Heart left ventricle (tissue), 16 donors: ENCODE measurements around the gene RYK. TPM values are rescaled to one million over a fixed set of nuclear protein-coding genes. Genes with fewer than 3 reads are reported as not detected.
"Not testable (repeated sequence)": the region's sequence is repeated elsewhere in the genome, so short reads cannot be mapped to it uniquely, and the experiment has no call there.

Experiments used
- ATAC-seq, 4 donors: fragments of 200-7000 bp; cut with Tn5 transposase; one replicate each; pipeline ENCODE4 v1.9.1; 2020 to 2022; ENCODE audit warnings: moderate library complexity in 4 of 4, mild to moderate bottlenecking in 3 of 4, moderate number of reproducible peaks in 1 of 4
- DNase-seq, 5 donors: peaks; one replicate each; pipeline ENCODE4 v3.0.0-alpha.2; 2020
- H3K27ac ChIP-seq, 12 donors: fragments of 200-600 bp; sonication (generic) in 4 of 12; one replicate each; pipeline versions ENCODE4 v1.5.0 to v1.8.0; 2016 to 2022; ENCODE audit warnings: mild to moderate bottlenecking in 2 of 12
- H3K27me3 ChIP-seq, 9 donors: fragments of 200-600 bp; sonication (generic) in 2 of 9; one replicate each; pipeline versions ENCODE4 v1.5.1 to v1.8.0; 2016 to 2022; ENCODE audit warnings: mild to moderate bottlenecking in 3 of 9
- H3K36me3 ChIP-seq, 9 donors: fragments of 200-600 bp; sonication (generic) in 2 of 9; one replicate each; pipeline versions ENCODE4 v1.5.0 to v1.8.0; 2018 to 2022; ENCODE audit warnings: mild to moderate bottlenecking in 2 of 9
- H3K4me1 ChIP-seq, 12 donors: fragments of 200-600 bp; sonication (generic) in 4 of 12; one replicate each; pipeline versions ENCODE4 v1.5.0 to v1.8.0; 2016 to 2022; ENCODE audit warnings: mild to moderate bottlenecking in 3 of 12
- H3K4me3 ChIP-seq, 12 donors: fragments of 200-600 bp; sonication (generic) in 4 of 12; one replicate each; pipeline versions ENCODE4 v1.5.0 to v1.8.0; 2017 to 2022; ENCODE audit warnings: mild to moderate bottlenecking in 9 of 12, moderate library complexity in 4 of 12
- H3K9me3 ChIP-seq, 12 donors: fragments of 200-600 bp; sonication (generic) in 4 of 12; one replicate each; pipeline versions ENCODE4 v1.5.0 to v1.8.0; 2016 to 2022; ENCODE audit warnings: mild to moderate bottlenecking in 1 of 12
- CTCF ChIP-seq, 12 donors: fragments of 200-600 bp; sonication (generic) in 4 of 12; IDR thresholded peaks; one replicate each; pipeline versions ENCODE4 v1.5.0 to v1.8.0; 2018 to 2022; ENCODE audit warnings: antibody characterized with exemption in 12 of 12, mild to moderate bottlenecking in 5 of 12
- POLR2A ChIP-seq, 2 donors: fragments of 450-650 bp; IDR thresholded peaks; one replicate each; pipeline ENCODE4 v1.6.1; 2017; ENCODE audit warnings: antibody characterized with exemption in 2 of 2, mild to moderate bottlenecking in 2 of 2, moderate library complexity in 2 of 2
- WGBS, 4 donors: extraction: QIAGEN DNeasy Blood & Tissue Kit in 2 of 4; methylation state at CpG; one replicate each; pipeline versions ENCODE4 v1.1.5 to v1.1.7; 2013 to 2018; 5-methylcytosine and 5-hydroxymethylcytosine counted together
- intact Hi-C, 10 donors: fragments of 100-400 bp; cut with DNase I; formaldehyde crosslinking; loops; one replicate each; pipeline versions ENCODE4 v1.11.1 to v1.14.2; 2022
- polyA plus RNA-seq, 2 donors: library from polyadenylated mRNA; stranded (reverse); fragments of 200-250 nt; gene quantifications; one replicate each; pipeline ENCODE4 v1.2.3, GENCODE V29; 2013
- total RNA-seq, 9 donors: library from RNA; depleted of rRNA in 2 of 9; stranded (reverse); fragments of >200 nt in 2 of 9; fragmentation: NEBNext Ultra II Directional in 3 of 9; extraction: Animal tissue kit (Norgen Biotek cat#: 25700) in 3 of 9; gene quantifications; one replicate each; pipeline versions ENCODE4 v1.1.0 to v1.2.4, GENCODE V29; 2016 to 2023
- donor health status: ischemic (EF 13 %, LVEDD 7.1; RV severe dilation, severe dysfunction).
- donor health status: healthy with polysubstance abuse.
- donor health status: DM: no; HTN: yes; CAD: no.
- donor health status: DM: no; HTN: no; CAD: no.
- donor health status: ischemic (EF 25% LVEDD 6.9; RV normal size, moderate dysfunction).
- donor health status: ischemic (EF 25% LVEDD 5.7; RV mildly dilated, moderate dysfunction).
- donor health status: healthy.
- donor health status: DM: yes; HTN: yes; CAD: no.
- donor health status: ischemic (EF 35%, LVEDD 5.7; RV mildly dilated, moderate dysfunction).
- donor health status: nonischemic (EF 11% LVEDD 7.7; RV severe dilation, severe dysfunction).
- donor health status: DM: yes; HTN: yes; CAD: no.
- donor health status: PGD.
- donor health status: ischemic (EF 29% LVEDD 5.4; RV normal size, mild dysfunction).
- donor health status: nonischemic (EF 23%, LVEDD 6.1; RV moderate dilation, normal function).

RYK gene
- total and polyA plus RNA-seq, 11 donors = 17.3 to 43.7 (median 37.7) TPM

- WGBS, 4 donors = 87 to 97% (median 92%) methylated on average over 1 of the region's 1 CpG
- H3K4me3 ChIP-seq, intact Hi-C loops, DNase-seq, H3K9me3 ChIP-seq, ATAC-seq, H3K27ac ChIP-seq, H3K27me3 ChIP-seq: not testable (repeated sequence)
- Histone ChIP-seq H3K4me1 (peaks cover 0 to 44% (median 14%) of the 10 kb centered on the region in 12 donors), H3K36me3 (peaks cover 0 to 14% (median 7%) of the 10 kb centered on the region in 9 donors)
- peak in 1 of 12 donors; percentile 1 for TF ChIP-seq CTCF (IDR thresholded peaks at IDR 0.05)
Observed at GRCh38 chr3:134224796-134225156, 25.9 kb downstream of the RYK start.

- H3K27ac ChIP-seq = no peak overlapping the region
- intact Hi-C loops = no loop called here
- H3K9me3 ChIP-seq = no peaks in the 10 kb centered on the region
- DNase-seq (no peak), ATAC-seq (peak; percentile 49 to 61 (median 53))
- peaks cover 0 to 40% (median 15%) of the 10 kb centered on the region in 12 donors for H3K4me1 ChIP-seq
- no peak overlapping the region for H3K4me3 ChIP-seq
- whole genome bisulfite sequencing, 4 donors = 63 to 70% (median 68%) methylated on average over 2 of the region's 2 CpGs
- no peaks in the 10 kb centered on the region for H3K27me3 ChIP-seq
- H3K36me3 ChIP-seq = peaks cover 0 to 14% (median 7%) of the 10 kb centered on the region in 9 donors
- no peak for TF ChIP-seq CTCF (IDR thresholded peaks at IDR 0.05)
- TF ChIP-seq POLR2A (IDR thresholded peaks at IDR 0.05) = no peak
Observed at GRCh38 chr3:134222835-134223234, 27.8 kb downstream of the RYK start.

- WGBS, 4 donors = 94 to 99% (median 95%) methylated on average over 4 of the region's 4 CpGs
- Histone ChIP-seq H3K4me3 (no peak overlapping the region), H3K9me3 (no peaks in the 10 kb centered on the region), H3K4me1 (peaks cover 0 to 25% (median 4%) of the 10 kb centered on the region in 12 donors), H3K36me3 (peaks cover 0 to 15% (median 7%) of the 10 kb centered on the region in 9 donors), H3K27ac (no peak overlapping the region), H3K27me3 (no peaks in the 10 kb centered on the region)
- no peak for TF ChIP-seq CTCF (IDR thresholded peaks at IDR 0.05)
- DNase-seq (no peak), ATAC-seq (no peak)
- intact Hi-C loops = loop anchor here in 9 of 10 donors (2.0 to 10.0 kb wide), 8 partner anchors 158 to 402 kb away; partner anchors contain the start of genes AMOTL2 (in 5 of the 9), ANAPC13 (in 1 of the 9) and CEP63 (in 1 of the 9)
Observed at GRCh38 chr3:134216851-134217250, 33.8 kb downstream of the RYK start.

- TF ChIP-seq POLR2A (IDR thresholded peaks at IDR 0.05) = no peak
- no peak for TF ChIP-seq CTCF (IDR thresholded peaks at IDR 0.05)
- peaks cover 0 to 29% (median 4%) of the 10 kb centered on the region in 12 donors for H3K4me1 ChIP-seq
- no peak overlapping the region for H3K4me3 ChIP-seq
- 89 to 94% (median 91%) methylated on average over 10 of the region's 10 CpGs for WGBS, 4 donors
- ATAC-seq (no peak), DNase-seq (no peak)
- H3K36me3 ChIP-seq = peaks cover 0 to 10% (median 4%) of the 10 kb centered on the region in 9 donors
- H3K27ac ChIP-seq = no peak overlapping the region
- intact Hi-C loops = loop anchor here in 9 of 10 donors (2.0 to 10.0 kb wide), 8 partner anchors 159 to 401 kb away; partner anchors contain the start of genes AMOTL2 (in 5 of the 9), ANAPC13 (in 1 of the 9) and CEP63 (in 1 of the 9)
- no peaks in the 10 kb centered on the region for H3K27me3 ChIP-seq
- H3K9me3 ChIP-seq = no peaks in the 10 kb centered on the region
Observed at GRCh38 chr3:134216191-134216764, 34.4 kb downstream of the RYK start.
